ENCODE data around the gene PIGL.
"Not testable (repeated sequence)": the region's sequence is repeated elsewhere in the genome, so short reads cannot be mapped to it uniquely, and the experiment has no call there.

PIGL gene

DNA sequence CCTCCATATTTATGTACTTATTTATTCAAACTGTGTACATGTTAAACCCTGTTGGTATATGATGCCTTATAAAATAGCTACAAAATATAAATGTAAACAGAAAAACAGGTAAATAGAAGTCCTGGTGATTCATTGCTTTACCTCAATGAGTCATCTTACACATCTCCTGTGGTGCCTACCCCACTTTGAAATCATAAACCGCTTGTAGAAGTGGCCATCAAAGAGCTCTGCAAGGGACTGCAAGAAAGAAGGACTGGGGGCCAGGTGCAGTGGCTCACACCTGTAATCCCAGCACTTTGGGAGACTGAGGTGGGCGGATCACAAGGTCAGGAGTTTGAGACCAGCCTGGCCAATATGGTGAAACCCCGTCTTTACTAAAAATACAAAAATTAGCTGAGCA lies 79.1 kb downstream of the PIGL start:
- H3K36me3 Mint-ChIP-seq; H3K4me1 Mint-ChIP-seq; DNase-seq (ENCODE audit: low spot score in 2 of 2); H3K9me3 Mint-ChIP-seq; H3K27ac Mint-ChIP-seq; ATAC-seq (ENCODE audit: low read depth); H3K4me3 Mint-ChIP-seq; H3K27me3 Mint-ChIP-seq: not testable (repeated sequence)

DNA sequence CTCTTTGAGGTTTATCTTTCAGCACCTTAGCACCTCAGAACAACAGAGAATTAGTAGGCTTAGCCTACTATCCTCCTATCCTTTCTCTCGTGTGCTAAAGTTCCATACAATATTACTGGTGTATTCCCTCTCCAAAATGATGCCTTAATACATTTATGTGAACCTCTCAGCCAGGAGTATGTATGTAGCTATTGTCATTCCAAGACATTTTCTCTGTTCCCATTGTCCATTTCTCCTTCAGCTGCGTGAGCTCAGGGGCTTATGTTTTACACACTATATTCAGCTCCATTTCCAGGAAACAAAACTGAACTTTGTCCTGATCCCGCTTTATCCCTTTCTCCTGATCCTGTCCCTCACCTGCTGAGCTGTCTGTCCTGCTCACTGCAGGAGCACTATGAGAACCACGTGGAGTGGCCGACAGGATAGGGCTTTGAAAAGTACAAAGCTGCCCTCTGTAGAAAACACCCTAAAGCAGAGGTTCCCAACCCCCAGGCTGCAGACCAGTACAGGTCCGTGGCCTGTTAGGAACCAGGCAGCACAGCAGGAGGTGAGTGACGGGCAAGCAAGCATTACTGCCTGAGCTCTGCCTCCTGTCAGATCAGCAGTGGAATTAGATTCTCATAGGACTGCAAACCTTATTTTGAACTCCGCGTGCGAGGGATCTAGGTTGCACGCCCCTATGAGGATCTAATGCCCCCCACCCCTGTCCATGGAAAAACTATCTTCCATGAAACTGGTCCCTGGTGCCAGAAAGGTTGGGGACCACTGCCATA lies 80.5 kb downstream of the PIGL start:
- H3K27me3 Mint-ChIP-seq, result no peaks in the 10 kb centered on the region
- peaks cover 5% of the 10 kb centered on the region for H3K4me1 Mint-ChIP-seq
- peaks cover 5% of the 10 kb centered on the region for H3K36me3 Mint-ChIP-seq
- DNase-seq (ENCODE audit: low spot score in 2 of 2), result no peak
- H3K9me3 Mint-ChIP-seq, result no peaks in the 10 kb centered on the region
- no peak overlapping the region for H3K4me3 Mint-ChIP-seq
- no peak overlapping the region for H3K27ac Mint-ChIP-seq
- ATAC-seq (ENCODE audit: low read depth), result no peak

DNA sequence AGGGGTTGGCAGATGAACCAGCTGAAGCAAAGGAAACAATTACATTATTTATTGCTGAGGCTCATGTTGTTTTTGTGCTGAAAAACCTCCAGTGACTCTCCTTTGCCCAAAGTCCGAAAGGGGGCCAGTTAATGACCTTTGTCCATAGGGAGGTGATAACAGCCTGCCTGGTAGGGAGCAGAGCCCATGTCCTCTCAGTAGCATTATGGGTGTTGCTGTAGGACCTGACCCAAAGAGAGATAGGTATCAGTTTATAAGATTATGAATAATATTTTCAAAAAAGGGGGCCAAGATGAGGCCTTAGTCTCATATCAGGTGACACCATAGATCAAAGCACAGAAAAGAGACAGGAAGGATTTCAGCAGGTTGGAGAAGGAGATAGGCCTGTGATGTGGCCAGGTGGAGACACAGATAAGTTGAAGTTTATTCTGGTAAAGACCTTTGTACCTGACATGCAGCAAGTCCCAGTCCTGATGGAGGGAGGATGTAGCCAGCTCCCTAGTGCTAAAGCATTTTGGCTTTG lies 81.2 kb downstream of the PIGL start:
- no peaks in the 10 kb centered on the region for H3K27me3 Mint-ChIP-seq
- peaks cover 8% of the 10 kb centered on the region for H3K36me3 Mint-ChIP-seq
- ATAC-seq (ENCODE audit: low read depth) (no peak), DNase-seq (ENCODE audit: low spot score in 2 of 2) (no peak)
- H3K9me3 Mint-ChIP-seq, result no peaks in the 10 kb centered on the region
- no peak overlapping the region for H3K4me3 Mint-ChIP-seq
- H3K4me1 Mint-ChIP-seq, result peaks cover 5% of the 10 kb centered on the region
- no peak overlapping the region for H3K27ac Mint-ChIP-seq

DNA sequence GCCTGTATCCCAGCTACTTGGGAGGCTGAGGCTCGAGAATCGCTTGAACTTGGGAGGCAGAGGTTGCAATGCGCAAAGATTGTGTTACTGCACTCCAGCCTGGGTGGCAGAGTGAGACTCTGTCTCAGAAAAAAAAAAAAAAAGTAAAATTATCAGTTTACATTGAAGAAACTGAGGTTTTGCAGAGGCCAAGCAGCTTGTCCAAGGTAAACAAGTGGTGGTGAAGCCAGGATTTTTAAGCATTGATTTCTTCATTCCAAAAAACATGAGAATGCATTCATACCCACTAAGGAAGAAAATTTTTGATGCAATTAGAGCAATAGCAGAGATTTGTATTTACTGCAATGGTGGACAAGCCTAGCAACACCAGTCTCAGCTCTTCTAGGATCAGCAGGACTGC lies 83.5 kb downstream of the PIGL start:
- Mint-ChIP-seq H3K27me3 (no peaks in the 10 kb centered on the region), H3K4me3 (no peak overlapping the region), H3K4me1 (peaks cover 6% of the 10 kb centered on the region), H3K9me3 (no peaks in the 10 kb centered on the region), H3K27ac (no peak overlapping the region), H3K36me3 (peaks cover 11% of the 10 kb centered on the region)
- ATAC-seq (ENCODE audit: low read depth) (no peak), DNase-seq (ENCODE audit: low spot score in 2 of 2) (no peak)

DNA sequence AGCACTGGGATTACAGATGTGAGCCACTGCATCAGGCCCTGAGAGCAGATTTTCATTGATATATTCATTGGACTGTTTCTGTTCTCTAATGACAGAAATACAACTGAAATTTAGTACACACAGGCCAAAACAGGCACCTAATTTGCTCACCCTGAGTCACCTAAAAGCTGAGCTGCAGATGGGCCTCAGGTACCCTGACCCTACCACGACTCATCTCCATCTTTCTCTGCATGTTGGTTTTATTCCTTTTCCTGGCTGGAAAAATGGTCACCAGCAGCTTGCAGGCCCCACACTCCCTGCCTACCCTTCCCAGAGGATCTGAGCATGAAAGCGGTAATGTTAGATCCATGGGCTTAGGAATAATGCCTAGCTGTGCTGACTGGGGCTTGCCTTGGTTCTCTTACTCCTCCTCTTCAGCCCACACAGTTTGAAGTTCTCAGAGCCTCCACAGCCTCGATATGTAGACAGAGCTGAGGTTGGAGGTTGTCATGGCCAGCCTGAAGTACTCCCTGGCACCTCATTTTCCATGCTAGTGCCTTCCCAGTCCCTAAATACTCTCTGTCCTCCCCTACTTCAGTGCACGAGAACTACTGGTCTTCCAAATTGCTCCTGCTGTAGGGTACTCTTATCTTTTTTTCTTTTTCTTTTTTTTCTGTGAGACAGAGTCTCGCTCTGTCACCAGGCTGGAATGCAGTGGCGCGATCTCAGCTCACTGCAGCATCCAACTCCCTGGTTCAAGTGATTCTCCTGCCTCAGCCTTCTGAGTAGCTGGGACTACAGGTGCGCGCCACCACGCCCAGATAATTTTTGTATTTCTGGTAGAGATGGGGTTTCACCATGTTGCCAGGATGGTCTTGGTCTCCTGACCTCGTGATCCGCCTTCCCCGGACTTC lies 85.2 kb downstream of the PIGL start:
- Mint-ChIP-seq H3K27me3 (no peaks in the 10 kb centered on the region), H3K27ac (peak overlapping the region; percentile 53), H3K9me3 (no peaks in the 10 kb centered on the region), H3K4me3 (no peak overlapping the region), H3K4me1 (peaks cover 6% of the 10 kb centered on the region), H3K36me3 (peaks cover 11% of the 10 kb centered on the region)
- no peak for ATAC-seq (ENCODE audit: low read depth)
- no peak for DNase-seq (ENCODE audit: low spot score in 2 of 2)

DNA sequence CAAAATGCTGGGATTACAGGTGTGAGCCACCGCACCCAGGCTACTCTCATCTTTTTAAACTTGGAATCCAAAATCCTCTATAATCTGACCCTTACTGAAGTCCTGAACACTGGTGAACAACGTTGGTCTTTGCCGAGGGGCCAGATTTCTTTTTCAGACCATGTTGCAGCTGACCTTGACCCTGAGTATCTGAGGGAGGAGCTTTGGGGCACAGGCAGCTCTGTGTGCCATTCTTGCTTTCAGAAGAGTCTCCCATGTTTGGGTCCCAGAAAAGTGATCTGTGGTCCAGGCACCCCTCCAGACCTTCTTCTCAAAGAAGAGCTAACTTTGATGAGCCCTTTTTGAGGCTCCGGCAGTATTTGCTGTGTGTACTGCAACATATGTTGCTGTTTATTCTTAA lies 85.8 kb downstream of the PIGL start:
- no peak for DNase-seq (ENCODE audit: low spot score in 2 of 2)
- Mint-ChIP-seq H3K27me3 (no peaks in the 10 kb centered on the region), H3K9me3 (no peaks in the 10 kb centered on the region), H3K36me3 (peaks cover 11% of the 10 kb centered on the region), H3K4me3 (no peak overlapping the region), H3K4me1 (peaks cover 6% of the 10 kb centered on the region), H3K27ac (no peak overlapping the region)
- ATAC-seq (ENCODE audit: low read depth), result no peak

DNA sequence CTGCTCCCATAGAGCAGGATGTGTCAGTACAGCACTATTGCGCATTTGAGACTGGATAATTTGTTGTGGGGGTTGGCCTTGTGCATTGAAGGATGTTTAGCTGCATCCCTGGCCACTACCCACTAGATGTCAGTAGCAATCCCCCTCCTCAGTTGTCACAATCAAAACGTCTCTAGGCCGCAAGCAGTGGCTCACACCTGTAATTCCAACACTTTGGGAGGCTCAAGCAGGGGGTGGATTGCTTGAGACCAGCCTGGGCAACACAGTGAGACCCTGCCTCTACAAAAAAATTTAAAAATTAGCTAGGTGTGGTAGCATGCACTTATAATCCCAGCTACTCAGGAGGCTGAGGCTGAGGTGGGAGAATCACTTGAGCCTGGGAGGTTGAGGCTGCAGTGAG lies 87.8 kb downstream of the PIGL start:
- no peaks in the 10 kb centered on the region for H3K27me3 Mint-ChIP-seq
- DNase-seq (ENCODE audit: low spot score in 2 of 2) (no peak), ATAC-seq (ENCODE audit: low read depth) (peak; percentile 43)
- peaks cover 11% of the 10 kb centered on the region for H3K36me3 Mint-ChIP-seq
- H3K4me1 Mint-ChIP-seq, result peaks cover 6% of the 10 kb centered on the region
- H3K4me3 Mint-ChIP-seq, result no peak overlapping the region
- no peaks in the 10 kb centered on the region for H3K9me3 Mint-ChIP-seq
- no peak overlapping the region for H3K27ac Mint-ChIP-seq

DNA sequence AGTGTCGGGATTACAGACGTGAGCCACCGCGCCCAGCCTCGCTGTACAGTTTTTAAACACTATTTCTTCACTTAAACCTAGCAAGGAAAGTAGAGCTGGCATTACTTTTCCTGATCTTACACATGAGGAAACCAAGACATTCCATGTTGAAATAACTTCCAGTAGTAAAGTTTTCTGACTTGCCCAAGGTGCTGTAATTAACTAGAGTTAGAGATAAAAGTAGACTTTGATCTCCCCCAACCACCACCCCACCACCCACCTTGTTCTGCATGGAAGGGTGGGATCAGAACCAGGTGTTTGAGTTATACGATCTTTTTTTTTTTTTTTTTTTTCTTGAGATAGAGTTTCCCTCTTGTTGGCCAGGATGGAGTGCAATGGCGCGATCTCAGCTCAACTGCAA lies 89.2 kb downstream of the PIGL start:
- H3K4me1 Mint-ChIP-seq, result peaks cover 6% of the 10 kb centered on the region
- H3K36me3 Mint-ChIP-seq, result peaks cover 17% of the 10 kb centered on the region
- H3K4me3 Mint-ChIP-seq, result no peak overlapping the region
- no peaks in the 10 kb centered on the region for H3K27me3 Mint-ChIP-seq
- H3K27ac Mint-ChIP-seq, result no peak overlapping the region
- ATAC-seq (ENCODE audit: low read depth), result no peak
- DNase-seq (ENCODE audit: low spot score in 2 of 2), result no peak
- H3K9me3 Mint-ChIP-seq, result no peaks in the 10 kb centered on the region

DNA sequence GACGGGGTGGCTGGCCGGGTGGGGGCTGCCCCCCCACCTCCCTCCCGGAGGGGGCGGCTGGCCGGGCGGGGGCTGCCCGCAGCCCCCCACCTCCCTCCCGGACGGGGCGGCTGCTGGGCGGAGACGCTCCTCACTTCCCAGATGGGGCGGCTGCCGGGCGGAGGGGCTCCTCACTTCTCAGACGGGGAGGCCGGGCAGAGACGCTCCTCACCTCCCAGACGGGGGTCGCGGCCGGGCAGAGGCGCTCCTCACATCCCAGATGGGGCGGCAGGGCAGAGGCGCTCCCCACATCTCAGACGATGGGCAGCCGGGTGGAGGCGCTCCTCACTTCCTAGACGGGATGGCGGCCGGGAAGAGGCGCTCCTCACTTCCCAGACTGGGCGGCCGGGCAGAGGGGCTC lies 95.1 kb downstream of the PIGL start:
- not testable (repeated sequence) for H3K27ac Mint-ChIP-seq; H3K27me3 Mint-ChIP-seq; H3K9me3 Mint-ChIP-seq; ATAC-seq (ENCODE audit: low read depth); H3K4me1 Mint-ChIP-seq; DNase-seq (ENCODE audit: low spot score in 2 of 2); H3K4me3 Mint-ChIP-seq
- peaks cover 31% of the 10 kb centered on the region for H3K36me3 Mint-ChIP-seq

DNA sequence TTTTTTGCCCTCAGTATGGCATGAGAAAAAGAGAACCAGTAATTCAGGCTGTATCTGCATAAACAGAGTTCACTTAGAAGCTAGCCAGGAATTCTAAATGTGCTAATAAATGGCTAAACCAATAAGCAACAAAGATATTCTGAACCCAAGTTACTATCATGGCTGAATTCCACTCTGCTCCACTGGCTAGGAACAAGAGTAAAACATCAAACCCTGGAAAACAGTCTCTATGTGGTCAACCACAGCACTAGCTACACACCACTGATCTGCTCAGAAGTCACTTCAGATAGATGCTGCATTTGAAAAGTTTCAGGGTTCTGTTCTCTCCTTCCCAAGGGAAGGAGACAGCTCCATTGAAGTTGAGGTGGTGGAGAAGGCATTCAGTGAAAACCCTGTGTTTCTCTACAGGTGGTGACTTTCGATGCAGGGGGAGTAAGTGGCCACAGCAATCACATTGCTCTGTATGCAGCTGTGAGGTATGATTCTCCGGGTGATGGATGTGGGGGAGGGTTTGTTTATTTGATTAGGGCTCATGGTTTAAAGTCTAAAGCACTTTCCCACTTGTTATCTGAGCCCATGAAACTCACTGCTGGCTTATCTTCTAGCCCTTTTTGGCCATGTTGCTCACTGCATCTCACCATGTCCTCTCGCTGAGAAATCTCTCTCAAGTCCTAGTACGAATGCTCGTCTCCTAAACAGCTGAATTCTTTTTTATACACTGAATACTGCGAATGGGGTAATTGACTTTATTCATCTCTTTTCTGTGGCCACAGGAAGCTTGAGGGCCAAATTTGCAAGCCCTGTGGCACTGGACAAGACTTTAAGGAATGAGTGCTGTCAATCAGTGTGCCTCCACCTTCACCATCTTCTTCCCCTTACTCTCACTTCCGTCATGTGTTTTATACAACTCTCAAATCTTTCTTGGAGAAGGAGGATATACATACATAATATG lies 96.4 kb downstream of the PIGL start:
- no peaks in the 10 kb centered on the region for H3K9me3 Mint-ChIP-seq

DNA sequence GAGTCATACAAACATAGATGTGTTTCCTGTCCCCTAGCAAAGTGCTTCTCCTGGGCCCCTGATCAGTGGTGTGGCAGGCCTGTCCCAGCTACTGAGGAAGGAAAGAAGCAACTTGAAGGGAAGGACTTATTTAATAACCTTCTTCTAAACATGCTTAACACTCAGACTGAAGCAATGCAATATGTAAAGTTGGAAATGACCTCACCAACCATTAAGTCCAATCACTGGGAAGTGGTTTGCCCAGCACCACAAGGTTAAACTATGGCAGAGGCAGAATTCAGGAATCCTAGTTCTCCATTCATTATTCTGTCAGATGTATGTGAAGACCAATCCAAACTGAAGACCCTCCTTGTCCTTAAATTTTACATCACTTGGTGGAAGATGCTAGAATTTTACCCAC lies 97.2 kb downstream of the PIGL start:
- DNase-seq (ENCODE audit: low spot score in 2 of 2) (no peak), ATAC-seq (ENCODE audit: low read depth) (no peak)
- Mint-ChIP-seq H3K27me3 (no peaks in the 10 kb centered on the region), H3K9me3 (no peaks in the 10 kb centered on the region), H3K36me3 (peaks cover 33% of the 10 kb centered on the region), H3K4me1 (no peaks in the 10 kb centered on the region), H3K27ac (no peak overlapping the region), H3K4me3 (no peak overlapping the region)

More for the DNA sequence above, 96.4 kb downstream of the PIGL start:
- DNase-seq (ENCODE audit: low spot score in 2 of 2) (no peak), ATAC-seq (ENCODE audit: low read depth) (no peak)
- no peaks in the 10 kb centered on the region for H3K4me1 Mint-ChIP-seq
- H3K27me3 Mint-ChIP-seq, result no peaks in the 10 kb centered on the region
- no peak overlapping the region for H3K27ac Mint-ChIP-seq
- no peak overlapping the region for H3K4me3 Mint-ChIP-seq
- H3K36me3 Mint-ChIP-seq, result peaks cover 32% of the 10 kb centered on the region

DNA sequence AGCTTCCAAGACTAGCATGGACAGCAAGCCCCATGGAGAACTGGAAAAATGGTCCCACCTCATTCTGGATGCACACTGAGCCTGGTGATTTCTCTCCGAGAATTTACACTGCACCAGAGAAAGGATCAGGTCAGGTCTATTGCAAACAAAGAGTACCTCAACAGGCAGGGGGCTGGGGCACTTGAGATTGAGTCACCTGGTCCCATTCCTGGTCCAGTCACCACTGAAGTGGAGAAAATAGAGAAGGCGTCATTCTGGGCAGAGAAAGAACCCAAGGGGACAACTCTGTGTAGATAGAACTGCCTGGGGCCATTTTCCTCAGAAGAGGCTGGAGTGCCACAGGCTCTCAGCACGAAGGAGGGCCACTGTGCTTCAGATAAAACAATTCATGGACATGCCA lies 97.8 kb downstream of the PIGL start:
- H3K36me3 Mint-ChIP-seq, result peaks cover 35% of the 10 kb centered on the region
- no peak overlapping the region for H3K4me3 Mint-ChIP-seq

DNA sequence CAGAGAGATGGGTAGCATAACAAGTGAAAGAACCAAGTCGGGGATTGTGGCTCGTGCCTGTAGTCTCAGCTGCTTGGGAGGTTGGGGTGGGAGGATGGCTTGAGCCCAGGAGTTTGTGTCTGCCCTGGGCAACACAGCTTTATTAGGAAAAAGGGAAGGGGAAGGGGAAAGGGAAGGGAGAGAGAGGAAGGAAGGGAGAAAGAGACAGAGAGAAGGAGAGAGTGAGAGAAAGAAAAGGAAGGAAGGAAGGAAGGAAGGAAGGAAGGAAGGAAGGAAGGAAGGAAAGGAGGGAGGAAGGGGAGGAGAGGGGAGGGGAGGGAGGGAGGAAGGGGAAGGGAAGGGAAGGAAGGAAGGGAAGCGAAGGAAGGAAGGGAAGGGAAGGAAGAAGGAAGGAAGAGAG lies 103.0 kb downstream of the PIGL start:
- Mint-ChIP-seq H3K27me3 (no peaks in the 10 kb centered on the region), H3K27ac (no peak overlapping the region), H3K4me3 (no peak overlapping the region), H3K9me3 (no peaks in the 10 kb centered on the region), H3K4me1 (no peaks in the 10 kb centered on the region), H3K36me3 (peaks cover 28% of the 10 kb centered on the region)
- ATAC-seq (ENCODE audit: low read depth) (no peak), DNase-seq (ENCODE audit: low spot score in 2 of 2) (no peak)

More for the DNA sequence above, 97.8 kb downstream of the PIGL start:
- no peaks in the 10 kb centered on the region for H3K4me1 Mint-ChIP-seq
- DNase-seq (ENCODE audit: low spot score in 2 of 2) (no peak), ATAC-seq (ENCODE audit: low read depth) (no peak)
- no peaks in the 10 kb centered on the region for H3K9me3 Mint-ChIP-seq
- no peaks in the 10 kb centered on the region for H3K27me3 Mint-ChIP-seq
- no peak overlapping the region for H3K27ac Mint-ChIP-seq
